ENCODE results near the gene SCN4B. TPM values are rescaled to one million over a fixed set of nuclear protein-coding genes. Genes with fewer than 3 reads are reported as not detected.

Gene SCN4B
- total RNA-seq, 1 experiment from 2014 or later = 1.6 TPM

- Histone ChIP-seq H2BK5ac (ENCODE audit: insufficient read length, low read length) (no peak overlapping the region), H3K79me1 (ENCODE audit: insufficient read depth, low read depth, low read length, poor library complexity, severe bottlenecking) (no peaks in the 10 kb centered on the region), H2BK15ac (ENCODE audit: low read depth, low read length) (no peak overlapping the region), H4K91ac (ENCODE audit: insufficient read length, low read depth, low read length) (no peak overlapping the region), H4K5ac (ENCODE audit: insufficient read length, low read depth, low read length) (no peak overlapping the region), H2BK120ac (ENCODE audit: low read depth, low read length, poor library complexity, severe bottlenecking) (no peak overlapping the region), H3K56ac (ENCODE audit: insufficient read length, low read depth, low read length) (no peak overlapping the region), H3K4me2 (ENCODE audit: insufficient read depth, insufficient read length, low read length) (no peak overlapping the region), H3K27me3 (ENCODE audit: insufficient read depth, low read length) (no peaks in the 10 kb centered on the region), H2AFZ (ENCODE audit: low read length) (no peak overlapping the region), H4K20me1 (ENCODE audit: control insufficient read depth, insufficient read depth, insufficient read length) (no peaks in the 10 kb centered on the region), H3K79me2 (ENCODE audit: insufficient read depth, low read length) (no peaks in the 10 kb centered on the region), H3K9ac (ENCODE audit: extremely low read depth, insufficient read length, low read length) (no peak overlapping the region), H2BK12ac (ENCODE audit: insufficient read length, low read depth, low read length) (no peak overlapping the region), H3K23ac (ENCODE audit: insufficient read length, low read depth, low read length) (no peak overlapping the region), H3K23me2 (ENCODE audit: insufficient read length, low read depth, low read length, poor library complexity, severe bottlenecking) (no peaks in the 10 kb centered on the region), H2AK5ac (ENCODE audit: insufficient read length, low read length) (no peak overlapping the region), H3K4ac (ENCODE audit: low read depth, low read length) (no peak overlapping the region), H3K14ac (ENCODE audit: insufficient read depth, low read length) (no peak overlapping the region), H4K8ac (replicated peaks; ENCODE audit: insufficient read length, low read depth, low read length) (no peak overlapping the region), H3K18ac (ENCODE audit: insufficient read length, low read depth, low read length) (no peak overlapping the region), H3K27ac (ENCODE audit: insufficient read length, low read depth, low read length) (no peak overlapping the region), H2BK20ac (ENCODE audit: low read depth, low read length, poor library complexity, severe bottlenecking) (no peak overlapping the region), H3K4me1 (ENCODE audit: insufficient read depth, low read length) (peaks cover 3% of the 10 kb centered on the region; the same call in 1 of the 2 replicates), H3K9me3 (ENCODE audit: control insufficient read depth, low read depth, low read length) (no peaks in the 10 kb centered on the region), H3T11ph (ENCODE audit: low read length) (no peak overlapping the region)
- Mint-ChIP-seq H3K36me3 (ENCODE audit: insufficient read depth in 1 of 3, low read depth in 3 of 3) (no peaks in the 10 kb centered on the region), H3K27ac (no peak overlapping the region), H3K4me1 (peaks cover 19 to 32% of the 10 kb centered on the region in 2 experiments), H3K9me3 (no peaks in the 10 kb centered on the region), H3K27me3 (ENCODE audit: low read depth) (peaks cover 20% of the 10 kb centered on the region), H3K4me3 (no peak overlapping the region)
- TF ChIP-seq, protein P1, sequence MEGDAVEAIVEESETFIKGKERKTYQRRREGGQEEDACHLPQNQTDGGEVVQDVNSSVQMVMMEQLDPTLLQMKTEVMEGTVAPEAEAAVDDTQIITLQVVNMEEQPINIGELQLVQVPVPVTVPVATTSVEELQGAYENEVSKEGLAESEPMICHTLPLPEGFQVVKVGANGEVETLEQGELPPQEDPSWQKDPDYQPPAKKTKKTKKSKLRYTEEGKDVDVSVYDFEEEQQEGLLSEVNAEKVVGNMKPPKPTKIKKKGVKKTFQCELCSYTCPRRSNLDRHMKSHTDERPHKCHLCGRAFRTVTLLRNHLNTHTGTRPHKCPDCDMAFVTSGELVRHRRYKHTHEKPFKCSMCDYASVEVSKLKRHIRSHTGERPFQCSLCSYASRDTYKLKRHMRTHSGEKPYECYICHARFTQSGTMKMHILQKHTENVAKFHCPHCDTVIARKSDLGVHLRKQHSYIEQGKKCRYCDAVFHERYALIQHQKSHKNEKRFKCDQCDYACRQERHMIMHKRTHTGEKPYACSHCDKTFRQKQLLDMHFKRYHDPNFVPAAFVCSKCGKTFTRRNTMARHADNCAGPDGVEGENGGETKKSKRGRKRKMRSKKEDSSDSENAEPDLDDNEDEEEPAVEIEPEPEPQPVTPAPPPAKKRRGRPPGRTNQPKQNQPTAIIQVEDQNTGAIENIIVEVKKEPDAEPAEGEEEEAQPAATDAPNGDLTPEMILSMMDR (conservative IDR thresholded peaks at IDR 0.05) = no peak
- DNase-seq = no peak
- no CpG with 5 or more reads among the region's 3 CpGs for WGBS (ENCODE audit: extremely low coverage, insufficient read length, low lambda C conversion rate)
These were observed 51.9 kb downstream of the SCN4B start for GRCh38 chr11:118100691-118101232.
